ENCODE measurements around the gene MEG3. TPM values are rescaled to one million over a fixed set of nuclear protein-coding genes. Genes with fewer than 3 reads are reported as not detected.
"Not testable (repeated sequence)": the region's sequence is repeated elsewhere in the genome, so short reads cannot be mapped to it uniquely, and the experiment has no call there.

Gene MEG3
- total RNA-seq, 2 donors from 2014 or later, result 0.21 TPM; not detected in 1

DNA sequence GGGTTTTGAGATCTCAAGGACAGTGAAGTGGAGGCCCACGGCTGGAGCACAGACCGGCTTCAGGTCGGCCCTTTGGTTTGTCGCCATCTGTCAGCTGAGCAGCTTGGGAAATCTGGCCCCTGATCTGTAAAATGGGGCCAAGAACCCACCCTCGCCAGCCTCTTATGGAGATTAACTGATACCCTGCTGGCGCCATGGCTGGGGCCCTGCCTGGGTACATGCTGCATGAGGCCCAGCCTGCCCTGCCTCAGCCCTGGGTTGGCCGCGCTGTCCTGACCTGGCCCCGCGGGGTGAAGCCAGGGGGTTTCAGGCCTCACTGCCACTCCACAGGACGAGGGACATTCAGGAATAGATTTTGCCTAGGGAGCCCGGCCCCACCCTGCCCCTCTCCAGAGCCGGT is 33.9 kb upstream of the MEG3 start:
- Mint-ChIP-seq H3K27ac (no peak overlapping the region), H3K27me3 (peaks cover 57% of the 10 kb centered on the region), H3K4me3 (no peak overlapping the region), H3K4me1 (peaks cover 2% of the 10 kb centered on the region), H3K36me3 (ENCODE audit: low read depth) (no peaks in the 10 kb centered on the region)
- ATAC-seq, result no peak
- H3K9me3 ChIP-seq (ENCODE audit: control insufficient read depth, low read length, poor library complexity, severe bottlenecking), result no peaks in the 10 kb centered on the region
- DNase-seq, result no peak

- peaks cover 2% of the 10 kb centered on the region for H3K4me1 Mint-ChIP-seq
- ATAC-seq (no peak), DNase-seq (no peak)
- no peaks in the 10 kb centered on the region for H3K9me3 ChIP-seq (ENCODE audit: control insufficient read depth, low read length, poor library complexity, severe bottlenecking)
- no peaks in the 10 kb centered on the region for H3K36me3 Mint-ChIP-seq (ENCODE audit: low read depth)
- H3K27ac Mint-ChIP-seq, result no peak overlapping the region
- peaks cover 52% of the 10 kb centered on the region for H3K27me3 Mint-ChIP-seq
- no peak overlapping the region for H3K4me3 Mint-ChIP-seq
Observed at GRCh38 chr14:100796946-100797345, 29.0 kb upstream of the MEG3 start.

GRCh38 chr14:100800041-100800440 is 25.9 kb upstream of the MEG3 start:
- H3K36me3 Mint-ChIP-seq (ENCODE audit: low read depth), result no peaks in the 10 kb centered on the region
- peaks cover 34% of the 10 kb centered on the region for H3K27me3 Mint-ChIP-seq

DNA sequence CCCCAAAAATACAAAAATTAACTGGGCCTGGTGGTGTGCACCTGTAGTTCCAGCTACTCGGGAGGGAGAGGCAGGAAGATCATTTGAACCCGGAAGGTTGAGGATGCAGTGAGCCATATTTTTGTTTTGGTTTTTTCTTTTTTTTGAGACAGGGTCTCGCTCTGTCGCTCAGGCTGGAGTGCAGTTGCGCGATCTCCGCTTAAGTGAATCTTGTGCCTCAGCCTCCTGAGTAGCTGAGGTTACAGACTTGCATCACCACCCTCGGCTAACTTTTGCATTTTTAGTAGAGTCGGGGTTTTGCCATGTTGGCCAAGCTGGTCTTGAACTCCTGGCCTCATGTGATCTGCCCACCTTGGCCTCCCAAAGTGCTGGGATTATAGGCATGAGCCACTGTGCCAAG is 24.5 kb upstream of the MEG3 start:
- H3K4me3 Mint-ChIP-seq; H3K9me3 ChIP-seq (ENCODE audit: control insufficient read depth, low read length, poor library complexity, severe bottlenecking); DNase-seq; H3K27ac Mint-ChIP-seq; ATAC-seq; H3K36me3 Mint-ChIP-seq (ENCODE audit: low read depth); H3K4me1 Mint-ChIP-seq: not testable (repeated sequence)
- peaks cover 38% of the 10 kb centered on the region for H3K27me3 Mint-ChIP-seq

More at GRCh38 chr14:100800041-100800440, 25.9 kb upstream of the MEG3 start:
- no peak overlapping the region for H3K27ac Mint-ChIP-seq
- DNase-seq (no peak), ATAC-seq (no peak)
- H3K9me3 ChIP-seq (ENCODE audit: control insufficient read depth, low read length, poor library complexity, severe bottlenecking), result no peaks in the 10 kb centered on the region
- H3K4me3 Mint-ChIP-seq, result no peak overlapping the region
- H3K4me1 Mint-ChIP-seq, result peaks cover 2% of the 10 kb centered on the region

DNA sequence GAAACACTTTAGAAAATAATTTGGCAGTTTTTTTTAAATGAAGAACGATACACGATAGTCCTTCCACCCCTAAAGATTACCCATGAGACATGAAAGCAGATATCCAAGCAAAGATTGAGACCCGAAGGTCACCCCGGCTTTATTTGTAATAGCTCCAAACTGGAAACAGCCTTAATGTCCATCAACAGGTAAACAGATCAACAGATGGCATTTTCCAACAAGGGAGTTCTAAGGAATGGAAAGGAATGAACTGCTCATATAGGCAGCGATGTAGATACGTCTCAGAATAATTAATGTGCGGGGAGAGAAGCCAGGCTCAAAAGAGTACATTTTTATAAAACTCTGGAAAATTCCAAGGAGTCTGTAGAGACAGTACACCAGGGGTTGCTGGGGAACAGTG is 23.7 kb upstream of the MEG3 start:
- H3K36me3 Mint-ChIP-seq (ENCODE audit: low read depth), result no peaks in the 10 kb centered on the region
- peaks cover 2% of the 10 kb centered on the region for H3K4me1 Mint-ChIP-seq
- peaks cover 32% of the 10 kb centered on the region for H3K27me3 Mint-ChIP-seq
- no peak overlapping the region for H3K4me3 Mint-ChIP-seq
- ATAC-seq, result no peak
- no peaks in the 10 kb centered on the region for H3K9me3 ChIP-seq (ENCODE audit: control insufficient read depth, low read length, poor library complexity, severe bottlenecking)
- no peak for DNase-seq
- no peak overlapping the region for H3K27ac Mint-ChIP-seq

DNA sequence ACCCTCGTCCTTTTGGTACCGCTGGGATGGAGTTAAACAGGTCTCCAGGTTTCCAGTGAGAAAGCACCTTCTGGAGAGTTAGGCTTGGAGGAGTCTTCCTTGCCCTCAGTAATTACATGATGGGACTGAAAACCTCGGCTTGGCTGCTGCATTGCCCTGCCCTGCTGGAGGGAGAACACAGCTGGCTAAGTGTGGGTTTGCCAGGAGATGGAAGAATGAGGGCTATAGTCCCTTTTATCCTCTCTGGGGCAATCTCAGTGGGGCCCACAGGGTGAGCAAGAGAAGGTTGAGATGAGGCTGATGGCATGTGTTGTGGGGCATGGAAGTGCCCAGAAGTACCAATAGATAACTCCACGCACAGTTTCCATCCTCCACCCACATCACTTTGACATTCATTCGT is 23.2 kb upstream of the MEG3 start:
- Mint-ChIP-seq H3K4me3 (no peak overlapping the region), H3K36me3 (ENCODE audit: low read depth) (no peaks in the 10 kb centered on the region), H3K4me1 (peaks cover 2% of the 10 kb centered on the region), H3K27me3 (peaks cover 31% of the 10 kb centered on the region), H3K27ac (no peak overlapping the region)
- ATAC-seq, result no peak
- no peak for DNase-seq
- no peaks in the 10 kb centered on the region for H3K9me3 ChIP-seq (ENCODE audit: control insufficient read depth, low read length, poor library complexity, severe bottlenecking)

- no peak for ATAC-seq
- no peak for DNase-seq
- H3K27me3 Mint-ChIP-seq, result peaks cover 31% of the 10 kb centered on the region
Observed at GRCh38 chr14:100803226-100803625, 22.7 kb upstream of the MEG3 start.

GRCh38 chr14:100803676-100804075 is 22.2 kb upstream of the MEG3 start:
- H3K4me1 Mint-ChIP-seq, result peaks cover 2% of the 10 kb centered on the region
- H3K36me3 Mint-ChIP-seq (ENCODE audit: low read depth), result no peaks in the 10 kb centered on the region
- H3K27ac Mint-ChIP-seq, result no peak overlapping the region
- no peak overlapping the region for H3K4me3 Mint-ChIP-seq
- ATAC-seq (no peak), DNase-seq (no peak)
- no peaks in the 10 kb centered on the region for H3K9me3 ChIP-seq (ENCODE audit: control insufficient read depth, low read length, poor library complexity, severe bottlenecking)
- peaks cover 31% of the 10 kb centered on the region for H3K27me3 Mint-ChIP-seq

More at GRCh38 chr14:100803226-100803625, 22.7 kb upstream of the MEG3 start:
- peaks cover 2% of the 10 kb centered on the region for H3K4me1 Mint-ChIP-seq
- H3K27ac Mint-ChIP-seq, result no peak overlapping the region
- no peaks in the 10 kb centered on the region for H3K9me3 ChIP-seq (ENCODE audit: control insufficient read depth, low read length, poor library complexity, severe bottlenecking)
- no peak overlapping the region for H3K4me3 Mint-ChIP-seq
- no peaks in the 10 kb centered on the region for H3K36me3 Mint-ChIP-seq (ENCODE audit: low read depth)

DNA sequence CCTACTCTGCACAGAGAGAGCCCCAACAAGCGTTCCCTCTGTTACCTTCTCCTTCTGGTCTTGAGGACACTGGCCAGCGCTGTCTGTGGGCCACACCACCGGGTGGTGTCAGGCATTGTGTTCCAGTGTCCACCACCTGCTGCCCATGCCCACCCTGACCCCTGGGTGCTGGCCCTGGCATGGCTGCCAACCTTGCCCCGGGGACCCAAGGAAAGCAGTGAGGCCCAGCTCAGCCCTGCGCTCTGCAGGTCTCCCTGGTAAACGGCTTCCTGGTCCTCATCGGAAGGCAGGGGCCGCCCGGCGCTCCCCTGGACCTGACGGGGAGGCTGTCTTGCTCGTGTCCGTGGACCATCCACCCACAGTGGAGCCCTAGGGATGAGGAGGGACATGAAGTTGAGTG is 21.8 kb upstream of the MEG3 start:
- no peaks in the 10 kb centered on the region for H3K9me3 ChIP-seq (ENCODE audit: control insufficient read depth, low read length, poor library complexity, severe bottlenecking)
- H3K27me3 Mint-ChIP-seq, result peaks cover 29% of the 10 kb centered on the region
- no peak overlapping the region for H3K4me3 Mint-ChIP-seq
- H3K4me1 Mint-ChIP-seq, result peaks cover 2% of the 10 kb centered on the region
- H3K36me3 Mint-ChIP-seq (ENCODE audit: low read depth), result no peaks in the 10 kb centered on the region
- DNase-seq, result no peak
- ATAC-seq, result no peak
- H3K27ac Mint-ChIP-seq, result no peak overlapping the region

- H3K9me3 ChIP-seq (ENCODE audit: control insufficient read depth, low read length, poor library complexity, severe bottlenecking), result no peaks in the 10 kb centered on the region
- DNase-seq, result no peak
- no peak for ATAC-seq
- Mint-ChIP-seq H3K4me3 (no peak overlapping the region), H3K4me1 (peaks cover 2% of the 10 kb centered on the region), H3K27ac (no peak overlapping the region), H3K27me3 (peaks cover 23% of the 10 kb centered on the region), H3K36me3 (ENCODE audit: low read depth) (no peaks in the 10 kb centered on the region)
Observed at GRCh38 chr14:100804558-100805309, 21.2 kb upstream of the MEG3 start.

DNA sequence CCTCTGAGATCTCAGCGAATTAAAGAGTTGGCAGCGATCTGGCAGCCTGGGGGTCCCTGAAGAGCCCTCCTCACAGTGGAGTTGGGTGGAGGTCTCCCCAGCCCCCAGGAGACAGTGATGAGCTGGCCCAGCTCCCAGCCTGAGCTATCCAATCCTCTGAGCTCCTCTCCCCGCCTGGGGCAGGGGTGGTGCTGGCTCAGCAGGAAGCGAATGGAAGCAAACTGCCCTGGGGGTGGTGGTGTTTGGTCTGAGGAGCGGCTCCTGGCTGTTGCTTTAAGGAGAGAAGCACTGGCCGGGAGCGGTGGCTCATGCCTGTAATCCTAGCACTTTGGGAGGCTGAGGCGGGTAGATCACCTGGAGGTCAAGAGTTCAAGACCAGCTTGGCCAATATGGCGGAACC is 19.5 kb upstream of the MEG3 start:
- no peaks in the 10 kb centered on the region for H3K36me3 Mint-ChIP-seq (ENCODE audit: low read depth)

GRCh38 chr14:100807496-100807895 is 18.4 kb upstream of the MEG3 start:
- H3K9me3 ChIP-seq (ENCODE audit: control insufficient read depth, low read length, poor library complexity, severe bottlenecking), result no peaks in the 10 kb centered on the region
- H3K4me1 Mint-ChIP-seq, result no peaks in the 10 kb centered on the region
- H3K27ac Mint-ChIP-seq, result no peak overlapping the region
- ATAC-seq (no peak), DNase-seq (no peak)
- H3K27me3 Mint-ChIP-seq, result peaks cover 9% of the 10 kb centered on the region
- H3K4me3 Mint-ChIP-seq, result no peak overlapping the region
- no peaks in the 10 kb centered on the region for H3K36me3 Mint-ChIP-seq (ENCODE audit: low read depth)

More for the DNA sequence above, 19.5 kb upstream of the MEG3 start:
- H3K9me3 ChIP-seq (ENCODE audit: control insufficient read depth, low read length, poor library complexity, severe bottlenecking), result no peaks in the 10 kb centered on the region
- H3K4me3 Mint-ChIP-seq, result no peak overlapping the region
- DNase-seq, result no peak
- ATAC-seq, result no peak
- no peak overlapping the region for H3K27ac Mint-ChIP-seq
- peaks cover 17% of the 10 kb centered on the region for H3K27me3 Mint-ChIP-seq
- no peaks in the 10 kb centered on the region for H3K4me1 Mint-ChIP-seq

- Mint-ChIP-seq H3K27ac (no peak overlapping the region), H3K36me3 (ENCODE audit: low read depth) (no peaks in the 10 kb centered on the region), H3K4me1 (no peaks in the 10 kb centered on the region), H3K4me3 (no peak overlapping the region), H3K27me3 (peaks cover 12% of the 10 kb centered on the region)
- ATAC-seq (no peak), DNase-seq (no peak)
- no peaks in the 10 kb centered on the region for H3K9me3 ChIP-seq (ENCODE audit: control insufficient read depth, low read length, poor library complexity, severe bottlenecking)
Observed at GRCh38 chr14:100807979-100808734, 17.8 kb upstream of the MEG3 start.
